Neural progenitor cell (in vitro differentiated cells): Measurements from ENCODE around the gene PGRMC2. TPM values are rescaled to one million over a fixed set of nuclear protein-coding genes. Genes with fewer than 3 reads are reported as not detected.

Experiments
- DNase-seq: peaks from one replicate; pipeline ENCODE4 v3.0.0-alpha.2; 2016; ENCODE audit warnings: low spot score
- H2AFZ ChIP-seq: fragments of 200-600 bp; sonication (generic); replicated peaks from 2 replicates; pipeline ENCODE4 v1.6.1; 2016; ENCODE audit warnings: antibody characterized with exemption
- H3F3A ChIP-seq: fragments of 200-600 bp; sonication (generic); 2 replicates; pipeline ENCODE4 v1.6.1; 2016; ENCODE audit warnings: antibody characterized with exemption, low read depth
- H3K27ac ChIP-seq: fragments of 200-600 bp; sonication (generic); 2 replicates; pipeline ENCODE4 v1.5.1; 2016; ENCODE audit warnings: mild to moderate bottlenecking
- H3K27me3 ChIP-seq: fragments of 200-600 bp; sonication (generic); 2 replicates; pipeline ENCODE4 v1.6.1; 2016; ENCODE audit warnings: mild to moderate bottlenecking, moderate library complexity
- H3K36me3 ChIP-seq: fragments of 200-600 bp; sonication (generic); 2 replicates; pipeline ENCODE4 v1.5.1; 2016
- H3K4me1 ChIP-seq: fragments of 200-600 bp; sonication (generic); 2 replicates; pipeline ENCODE4 v1.6.1; 2016; ENCODE audit warnings: mixed run types
- H3K4me2 ChIP-seq: fragments of 200-600 bp; sonication (generic); 2 replicates; pipeline ENCODE4 v1.6.1; 2016
- H3K4me3 ChIP-seq: fragments of 200-600 bp; sonication (generic); 2 replicates; pipeline ENCODE4 v1.5.1; 2016
- H3K79me2 ChIP-seq: fragments of 200-600 bp; sonication (generic); 2 replicates; pipeline ENCODE4 v1.6.1; 2016; ENCODE audit warnings: low read depth
- H3K9ac ChIP-seq: fragments of 200-600 bp; sonication (generic); 2 replicates; pipeline ENCODE4 v1.6.1; 2016
- H3K9me3 ChIP-seq: fragments of 200-600 bp; sonication (generic); 2 replicates; pipeline ENCODE4 v1.5.1; 2016; ENCODE audit warnings: low read depth
- H4K20me1 ChIP-seq: fragments of 200-600 bp; sonication (generic); 2 replicates; pipeline ENCODE4 v1.6.1; 2016; ENCODE audit warnings: low read depth
- H3K27ac Mint-ChIP-seq: 3 replicates; pipeline ENCODE4 v1.8.0; 2021; ENCODE audit warnings: mixed read lengths
- H3K27me3 Mint-ChIP-seq: 2 replicates; pipeline ENCODE4 v1.8.0; 2022; ENCODE audit warnings: low read depth, mild to moderate bottlenecking, inconsistent platforms, moderate library complexity, mixed read lengths; ENCODE audit not compliant: insufficient read depth
- H3K36me3 Mint-ChIP-seq: 3 replicates; pipeline ENCODE4 v1.8.0; 2021; ENCODE audit warnings: mixed read lengths
- H3K4me1 Mint-ChIP-seq: 3 replicates; pipeline ENCODE4 v1.8.0; 2021; ENCODE audit warnings: mixed read lengths
- H3K4me3 Mint-ChIP-seq: 3 replicates; pipeline ENCODE4 v1.8.0; 2021; ENCODE audit warnings: mild to moderate bottlenecking, moderate library complexity, mixed read lengths
- H3K9me3 Mint-ChIP-seq: 3 replicates; pipeline ENCODE4 v1.8.0; 2020; ENCODE audit warnings: mixed read lengths
- CTCF ChIP-seq: fragments of 200-600 bp; sonication (generic); IDR thresholded peaks from 2 replicates; pipeline ENCODE4 v1.5.1; 2017; ENCODE audit warnings: antibody characterized with exemption, mild to moderate bottlenecking
- EZH2 ChIP-seq: fragments of 200-600 bp; sonication (generic); IDR thresholded peaks from 2 replicates; pipeline ENCODE4 v1.6.1; 2017; ENCODE audit warnings: antibody characterized with exemption, mild to moderate bottlenecking, moderate library complexity
- EZH2phosphoT487 ChIP-seq: fragments of 200-600 bp; sonication (generic); IDR thresholded peaks from 2 replicates; pipeline ENCODE4 v1.6.1; 2017; ENCODE audit warnings: antibody characterized with exemption
- total RNA-seq: library from RNA; depleted of rRNA; stranded (reverse); fragments of >200 nt; gene quantifications from 2 replicates; pipeline ENCODE4 v1.2.3, GENCODE V29; 2015; ENCODE audit warnings: low replicate concordance

Gene PGRMC2
- total RNA-seq, 1 donor from 2014 or later = 58.8 TPM

GRCh38 chr4:128286474-128287058, 1.0 kb downstream of the PGRMC2 start:
- Histone ChIP-seq H3F3A (peaks cover 19% of the 10 kb centered on the region), H3K4me3 (peak overlapping the region; percentile 85), H3K36me3 (no peaks in the 10 kb centered on the region), H3K9ac (peak overlapping the region; percentile 53), H3K4me1 (peaks cover 33% of the 10 kb centered on the region), H4K20me1 (peaks cover 28% of the 10 kb centered on the region), H3K9me3 (no peaks in the 10 kb centered on the region), H3K27me3 (no peaks in the 10 kb centered on the region), H3K4me2 (peak overlapping the region; percentile 84), H2AFZ (no peak overlapping the region), H3K27ac (peak overlapping the region; percentile 59), H3K79me2 (peaks cover 71% of the 10 kb centered on the region)
- Mint-ChIP-seq H3K4me3 (peak overlapping the region; percentile 97), H3K36me3 (peaks cover 28% of the 10 kb centered on the region), H3K27me3 (no peaks in the 10 kb centered on the region), H3K4me1 (peaks cover 19% of the 10 kb centered on the region), H3K9me3 (peaks cover 17% of the 10 kb centered on the region), H3K27ac (peak overlapping the region; percentile 80)
- TF ChIP-seq EZH2phosphoT487 (no peak), CTCF (no peak), EZH2 (no peak)
- peak; percentile 34 for DNase-seq

DNA sequence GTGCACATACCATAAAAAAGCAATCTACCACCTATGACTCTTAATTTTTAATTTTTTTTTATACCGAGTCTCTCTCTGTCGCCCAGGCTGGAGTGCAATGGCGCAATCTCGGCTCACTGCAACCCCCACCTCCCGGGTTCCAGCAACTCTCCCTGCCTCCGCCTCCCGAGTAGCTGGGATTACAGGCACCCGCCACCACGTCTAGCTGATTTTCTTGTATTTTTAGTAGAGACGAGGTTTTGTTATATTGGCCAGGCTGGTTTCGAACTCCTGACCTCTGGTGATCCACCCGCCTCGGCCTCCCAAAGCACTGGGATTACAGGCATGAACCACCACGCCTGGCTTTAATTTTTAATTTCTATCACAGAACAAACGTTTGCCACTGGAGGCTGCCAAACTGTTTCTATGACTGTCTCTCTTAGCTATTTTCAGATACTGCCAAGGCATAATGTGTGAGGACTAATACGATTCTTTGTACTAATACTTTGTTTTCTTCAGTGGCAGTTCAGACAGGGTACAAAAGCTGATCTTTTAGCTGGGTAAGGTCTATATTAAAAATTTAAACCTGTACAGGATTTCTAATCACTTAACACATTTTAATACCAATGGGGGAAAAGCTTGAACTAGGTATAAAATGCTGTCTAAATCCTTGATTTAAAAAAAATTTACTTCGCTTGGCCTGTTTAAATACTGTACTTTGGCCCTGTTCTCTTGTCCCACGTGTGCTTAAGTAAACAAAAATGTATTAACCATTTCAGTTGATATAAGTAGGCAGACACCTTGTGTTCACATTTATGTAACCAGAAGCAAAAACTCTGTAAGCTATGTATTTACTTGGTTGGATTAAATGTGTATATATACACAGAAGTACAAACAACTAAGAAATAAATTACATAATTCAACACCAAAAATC, 2.3 kb downstream of the PGRMC2 start:
- peaks cover 33% of the 10 kb centered on the region for H3K4me1 ChIP-seq
- H2AFZ ChIP-seq = no peak overlapping the region
- peak overlapping the region; percentile 84 for H3K4me2 ChIP-seq
- peaks cover 19% of the 10 kb centered on the region for H3F3A ChIP-seq
- no peaks in the 10 kb centered on the region for H3K27me3 ChIP-seq
- H3K9me3 ChIP-seq = no peaks in the 10 kb centered on the region
- Mint-ChIP-seq H3K27ac (no peak overlapping the region), H3K27me3 (no peaks in the 10 kb centered on the region), H3K36me3 (peaks cover 39% of the 10 kb centered on the region), H3K4me3 (peak overlapping the region; percentile 97), H3K9me3 (peaks cover 21% of the 10 kb centered on the region), H3K4me1 (peaks cover 19% of the 10 kb centered on the region)
- no peak for DNase-seq
- no peak overlapping the region for H3K27ac ChIP-seq
- peaks cover 83% of the 10 kb centered on the region for H3K79me2 ChIP-seq
- no peak for TF ChIP-seq EZH2phosphoT487
- no peak for TF ChIP-seq CTCF
- TF ChIP-seq EZH2 = no peak
- peaks cover 35% of the 10 kb centered on the region for H4K20me1 ChIP-seq
- H3K9ac ChIP-seq = peak overlapping the region; percentile 1
- no peaks in the 10 kb centered on the region for H3K36me3 ChIP-seq
- H3K4me3 ChIP-seq = peak overlapping the region; percentile 85

GRCh38 chr4:128284317-128284716, 3.3 kb downstream of the PGRMC2 start:
- H3K4me1 ChIP-seq = peaks cover 32% of the 10 kb centered on the region
- Mint-ChIP-seq H3K27me3 (no peaks in the 10 kb centered on the region), H3K4me3 (no peak overlapping the region), H3K9me3 (peaks cover 26% of the 10 kb centered on the region), H3K4me1 (peaks cover 19% of the 10 kb centered on the region), H3K27ac (no peak overlapping the region), H3K36me3 (peaks cover 49% of the 10 kb centered on the region)
- H3K27me3 ChIP-seq = no peaks in the 10 kb centered on the region
- peak overlapping the region; percentile 84 for H3K4me2 ChIP-seq
- H3K9ac ChIP-seq = no peak overlapping the region
- no peak overlapping the region for H2AFZ ChIP-seq
- H4K20me1 ChIP-seq = peaks cover 35% of the 10 kb centered on the region
- H3K79me2 ChIP-seq = peaks cover 87% of the 10 kb centered on the region
- TF ChIP-seq EZH2phosphoT487 (no peak), EZH2 (no peak), CTCF (no peak)
- H3F3A ChIP-seq = peaks cover 19% of the 10 kb centered on the region
- no peak overlapping the region for H3K27ac ChIP-seq
- H3K36me3 ChIP-seq = peaks cover 2% of the 10 kb centered on the region
- no peaks in the 10 kb centered on the region for H3K9me3 ChIP-seq
- H3K4me3 ChIP-seq = peak overlapping the region; percentile 85
- no peak for DNase-seq
